ENCODE measurements around the gene ME1. TPM values are rescaled to one million over a fixed set of nuclear protein-coding genes. Genes with fewer than 3 reads are reported as not detected.

The ME1 gene
- total RNA-seq, 4 donors from 2014 or later: 20.4 to 58.6 (median 27.2) TPM

DNA sequence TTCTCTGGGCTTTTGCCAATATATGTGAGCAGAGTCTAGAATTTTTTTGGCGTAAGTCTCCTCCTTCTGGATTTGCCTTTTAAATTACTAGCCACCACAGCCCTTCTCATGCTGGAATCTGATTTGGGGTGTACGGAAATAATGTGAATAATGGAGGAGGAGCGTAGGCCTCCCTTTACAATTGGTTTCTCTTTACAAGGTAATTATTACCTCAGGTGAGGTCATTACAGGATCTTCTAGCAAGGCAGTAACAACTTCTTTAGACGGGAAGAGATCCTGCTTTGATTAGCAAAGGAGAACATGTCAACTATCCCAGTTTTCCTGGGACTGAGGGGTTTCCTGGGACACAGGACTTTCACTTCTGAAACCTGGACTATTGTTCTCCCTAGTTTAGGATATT is 228.8 kb downstream of the ME1 start:
- WGBS, 2 donors: 82 to 92% methylated on average over 4 of the region's 4 CpGs

DNA sequence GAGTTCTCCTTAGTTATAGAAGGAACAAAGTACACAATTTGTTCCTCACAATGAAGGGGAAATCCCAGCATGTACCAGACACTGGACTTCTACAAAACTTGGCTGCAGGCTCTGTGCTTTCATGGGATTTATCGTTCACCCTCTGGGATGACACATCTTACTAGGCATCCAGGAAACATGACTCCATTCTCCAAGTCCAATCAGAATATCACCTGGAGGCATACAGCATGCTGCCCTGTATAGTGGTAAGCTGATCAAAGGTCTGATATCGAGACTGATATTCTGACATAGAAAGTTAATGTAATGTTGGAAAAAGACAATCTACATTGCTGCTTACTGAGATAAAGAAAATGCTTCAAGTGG is 231.0 kb downstream of the ME1 start:
- TF ChIP-seq POLR2A (IDR thresholded peaks at IDR 0.05): no peak
- TF ChIP-seq, protein P1, sequence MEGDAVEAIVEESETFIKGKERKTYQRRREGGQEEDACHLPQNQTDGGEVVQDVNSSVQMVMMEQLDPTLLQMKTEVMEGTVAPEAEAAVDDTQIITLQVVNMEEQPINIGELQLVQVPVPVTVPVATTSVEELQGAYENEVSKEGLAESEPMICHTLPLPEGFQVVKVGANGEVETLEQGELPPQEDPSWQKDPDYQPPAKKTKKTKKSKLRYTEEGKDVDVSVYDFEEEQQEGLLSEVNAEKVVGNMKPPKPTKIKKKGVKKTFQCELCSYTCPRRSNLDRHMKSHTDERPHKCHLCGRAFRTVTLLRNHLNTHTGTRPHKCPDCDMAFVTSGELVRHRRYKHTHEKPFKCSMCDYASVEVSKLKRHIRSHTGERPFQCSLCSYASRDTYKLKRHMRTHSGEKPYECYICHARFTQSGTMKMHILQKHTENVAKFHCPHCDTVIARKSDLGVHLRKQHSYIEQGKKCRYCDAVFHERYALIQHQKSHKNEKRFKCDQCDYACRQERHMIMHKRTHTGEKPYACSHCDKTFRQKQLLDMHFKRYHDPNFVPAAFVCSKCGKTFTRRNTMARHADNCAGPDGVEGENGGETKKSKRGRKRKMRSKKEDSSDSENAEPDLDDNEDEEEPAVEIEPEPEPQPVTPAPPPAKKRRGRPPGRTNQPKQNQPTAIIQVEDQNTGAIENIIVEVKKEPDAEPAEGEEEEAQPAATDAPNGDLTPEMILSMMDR (IDR thresholded peaks at IDR 0.05): no peak
- Histone ChIP-seq H3K27me3 (no peaks in the 10 kb centered on the region), H3K36me3 (peaks cover 0 to 5% (median 0%) of the 10 kb centered on the region in 3 donors), H3K9me3 (no peaks in the 10 kb centered on the region), H3K4me3 (no peak overlapping the region), H3K27ac (no peak overlapping the region), H3K4me1 (peaks cover 0 to 3% (median 0%) of the 10 kb centered on the region in 3 donors)
- intact Hi-C loops (cut with DNase I): loop anchor here (10.0 kb wide), 1 partner anchor 135 kb away; the partner anchor contains the start of genes DOP1A and UBE3D
- no peak for DNase-seq
- 40 to 57% methylated on average over 2 of the region's 2 CpGs for WGBS, 2 donors

More for the DNA sequence above, 228.8 kb downstream of the ME1 start:
- Histone ChIP-seq H3K4me1 (no peaks in the 10 kb centered on the region), H3K9me3 (no peaks in the 10 kb centered on the region), H3K27ac (no peak overlapping the region), H3K27me3 (no peaks in the 10 kb centered on the region), H3K4me3 (no peak overlapping the region), H3K36me3 (no peaks in the 10 kb centered on the region)
- intact Hi-C loops (cut with DNase I): no loop called here
- no peak for TF ChIP-seq POLR2A (IDR thresholded peaks at IDR 0.05)
- TF ChIP-seq, protein P1 (IDR thresholded peaks at IDR 0.05): no peak
- DNase-seq: no peak

DNA sequence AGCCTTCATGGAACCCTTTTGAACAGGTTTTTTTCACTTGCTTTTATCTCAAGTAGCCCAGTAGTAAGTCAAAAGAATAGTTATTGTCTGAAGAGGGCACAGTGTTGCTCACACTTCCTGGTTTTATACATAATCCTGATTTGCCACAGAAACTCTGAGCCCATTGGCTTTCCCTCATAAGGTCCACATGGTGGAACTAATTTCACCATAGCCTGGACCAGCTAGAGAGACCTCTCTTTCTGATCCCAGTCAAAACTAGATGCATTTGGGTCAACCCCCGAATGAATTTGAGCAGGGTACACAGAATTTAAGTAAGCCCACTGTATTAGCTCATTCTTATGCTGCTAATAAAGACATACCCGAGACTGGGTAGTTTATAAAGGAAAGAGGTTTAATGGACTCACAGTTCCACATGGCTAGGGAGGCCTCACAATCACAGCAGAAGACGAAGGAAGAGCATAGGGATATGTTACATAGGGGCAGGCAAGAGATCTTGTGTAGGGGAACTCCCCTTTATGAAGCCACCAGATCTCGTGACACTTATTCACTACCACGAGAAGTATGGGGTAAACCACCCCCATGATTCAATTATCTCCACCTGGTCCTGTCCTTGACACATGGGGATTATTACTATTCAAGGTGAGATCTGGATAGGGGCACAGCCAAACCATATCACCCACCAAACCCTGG is 231.5 kb downstream of the ME1 start:
- no peak for TF ChIP-seq POLR2A (IDR thresholded peaks at IDR 0.05)
- TF ChIP-seq, protein P1 (IDR thresholded peaks at IDR 0.05): no peak
- Histone ChIP-seq H3K27ac (no peak overlapping the region), H3K4me3 (no peak overlapping the region), H3K4me1 (peaks cover 0 to 6% (median 0%) of the 10 kb centered on the region in 3 donors), H3K9me3 (no peaks in the 10 kb centered on the region), H3K36me3 (peaks cover 0 to 5% (median 0%) of the 10 kb centered on the region in 3 donors), H3K27me3 (no peaks in the 10 kb centered on the region)
- WGBS, 2 donors: 68 to 82% methylated on average over 5 of the region's 5 CpGs
- intact Hi-C loops (cut with DNase I): loop anchor here (10.0 kb wide), 1 partner anchor 135 kb away; the partner anchor contains the start of genes DOP1A and UBE3D
- DNase-seq: no peak

DNA sequence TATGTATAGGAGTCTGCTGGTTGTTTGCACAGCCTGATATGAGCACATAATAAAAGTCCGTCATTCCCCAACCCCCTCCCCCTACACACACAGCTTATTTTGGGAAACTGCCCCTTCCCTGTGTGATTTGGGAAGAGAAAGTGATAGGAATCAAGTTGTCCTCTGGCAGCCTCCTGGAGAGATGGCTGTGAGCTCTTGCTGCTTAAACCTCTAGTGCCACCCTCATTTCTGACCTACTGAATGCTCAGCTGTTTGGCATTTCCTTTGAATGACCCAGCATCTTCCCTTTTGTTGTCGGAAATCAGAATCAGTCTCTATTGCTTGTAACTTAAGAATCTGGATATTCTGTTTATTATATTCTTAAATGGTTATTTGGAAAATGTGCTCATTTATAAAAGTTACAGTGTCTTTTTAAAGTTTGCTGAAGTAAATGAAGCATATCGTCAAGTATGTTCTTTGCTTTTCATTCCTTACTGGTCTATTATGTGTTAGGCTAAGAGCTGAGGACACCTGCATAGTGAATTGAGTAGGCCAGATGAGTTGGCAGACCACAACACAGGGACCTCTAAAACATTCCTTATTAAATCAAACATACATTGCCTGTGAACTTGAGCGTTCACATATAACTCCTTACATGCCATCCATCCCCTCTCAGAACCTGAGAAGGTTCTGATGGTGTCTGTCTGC is 232.2 kb downstream of the ME1 start:
- Histone ChIP-seq H3K27me3 (no peaks in the 10 kb centered on the region), H3K4me1 (peaks cover 0 to 13% (median 3%) of the 10 kb centered on the region in 3 donors), H3K27ac (no peak overlapping the region), H3K36me3 (peaks cover 0 to 5% (median 0%) of the 10 kb centered on the region in 3 donors), H3K4me3 (no peak overlapping the region), H3K9me3 (no peaks in the 10 kb centered on the region)
- DNase-seq: no peak
- TF ChIP-seq, protein P1 (IDR thresholded peaks at IDR 0.05): no peak
- TF ChIP-seq POLR2A (IDR thresholded peaks at IDR 0.05): no peak
- WGBS, 2 donors: 77 to 79% methylated on average over 4 of the region's 4 CpGs
- intact Hi-C loops (cut with DNase I): loop anchor here (10.0 kb wide), 1 partner anchor 134 kb away; the partner anchor contains the start of genes DOP1A and UBE3D

Data from esophagus squamous epithelium (tissue), 5 donors.